H1 (cell line): ENCODE data around the gene AGXT2.

Experiments
- BACH1 ChIP-seq: IDR thresholded peaks from 2 replicates; pipeline ENCODE4 v1.6.1; 2012; ENCODE audit warnings: low read length, improper control_type of control experiment
- CTCF ChIP-seq, 3 experiments: IDR thresholded peaks; 1 replicate in 2 of 3; 2 replicates in 1 of 3; pipeline versions ENCODE4 v1.5.1 to v1.6.1; 2011; ENCODE audit warnings: low read length in 3 of 3, mild to moderate bottlenecking in 3 of 3, inconsistent platforms in 2 of 3, low read depth in 1 of 3, moderate library complexity in 1 of 3; ENCODE audit not compliant: insufficient read depth in 1 of 3; ENCODE audit errors: control extremely low read depth in 1 of 3
- POLR2A ChIP-seq, 2 experiments: IDR thresholded peaks; 1 replicate in 1 of 2; 2 replicates in 1 of 2; pipeline ENCODE4 v1.6.1; 2011; ENCODE audit warnings: low read depth in 2 of 2, low read length in 2 of 2, mild to moderate bottlenecking in 2 of 2; ENCODE audit errors: control extremely low read depth in 1 of 2
- POU5F1 ChIP-seq: IDR thresholded peaks from 2 replicates; pipeline ENCODE4 v1.6.1; 2011; ENCODE audit warnings: low read depth, mild to moderate bottlenecking, low read length, moderate library complexity
- SP1 ChIP-seq: IDR thresholded peaks from 2 replicates; pipeline ENCODE4 v1.6.1; 2011; ENCODE audit warnings: low read depth, low read length

DNA sequence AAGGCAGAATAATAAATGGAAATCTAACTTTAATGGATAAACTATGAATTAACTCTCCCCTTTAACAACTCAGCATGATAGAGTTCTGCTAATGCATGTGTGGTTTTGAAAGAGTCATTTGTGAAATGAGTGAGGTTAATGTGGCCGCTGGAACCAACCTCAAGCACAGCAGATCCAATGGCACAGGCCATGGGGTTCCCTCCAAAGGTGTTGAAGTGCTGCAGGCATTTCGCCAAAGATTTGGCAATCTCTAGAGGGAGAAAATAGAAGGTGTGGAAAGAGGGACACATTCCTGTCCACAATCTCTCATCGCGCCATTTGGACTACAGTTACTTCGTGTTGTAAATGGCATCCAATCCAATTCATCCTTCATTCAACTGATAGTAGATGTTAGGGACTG lies 35.0 kb downstream of the AGXT2 start:
- TF ChIP-seq SP1 = no peak
- TF ChIP-seq POU5F1 = no peak
- TF ChIP-seq CTCF (IDR thresholded peaks at IDR 0.05; ENCODE audit: control extremely low read depth in 1 of 3, insufficient read depth in 1 of 3, low read depth in 1 of 3, low read length in 3 of 3) = no peak
- no peak for TF ChIP-seq BACH1
- TF ChIP-seq POLR2A (IDR thresholded peaks at IDR 0.05; ENCODE audit: control extremely low read depth in 1 of 2, low read depth in 2 of 2, low read length in 2 of 2) = no peak
